GM12878 (cell line): ENCODE data around the gene LRBA. TPM values are rescaled to one million over a fixed set of nuclear protein-coding genes. Genes with fewer than 3 reads are reported as not detected.

Experiments used
- ATAC-seq: fragments of 200-7000 bp; cut with Tn5 transposase; 3 replicates; pipeline ENCODE4 v1.9.1; 2020; ENCODE audit warnings: mild to moderate bottlenecking, moderate library complexity
- BruUV-seq: library from RNA; stranded (reverse); fragments of 400-500 nt; replicated peaks from 2 replicates; lab custom pipeline; 2021; lab: Mats Ljungman, UMichigan
- CTCF ChIA-PET: fragments of 300-600 bp; sonication (Branson Sonifier 250); formaldehyde crosslinking; extraction: SDS; loops from one replicate; lab custom pipeline; 2021; ENCODE audit warnings: inconsistent platforms; lab: Yijun Ruan, JAX
- POLR2A ChIA-PET: fragments of 350-600 bp; formaldehyde crosslinking; extraction: SDS; loops from one replicate; lab custom pipeline; 2021; ENCODE audit warnings: inconsistent platforms; lab: Charles Lee
- RAD21 ChIA-PET: fragments of 300-600 bp; sonication (Branson Sonifier 250); formaldehyde crosslinking; loops from one replicate; lab custom pipeline; 2023; ENCODE audit warnings: antibody characterized with exemption; ENCODE audit not compliant: unreplicated experiment; lab: Charles Lee
- SMC1A ChIA-PET: fragments of 300-600 bp; sonication (Branson Sonifier 250); formaldehyde crosslinking; loops from one replicate; lab custom pipeline; 2023; ENCODE audit not compliant: unreplicated experiment, uncharacterized antibody; lab: Charles Lee
- DNase-seq: peaks from one replicate; pipeline ENCODE4 v3.0.0-alpha.2; 2011; ENCODE audit warnings: low read depth, low spot score
- FAIRE-seq: peaks from 3 replicates; lab custom pipeline; 2011; peaks lifted over from hg19 to GRCh38; lab: Jason Lieb, UNC
- H2AFZ ChIP-seq: 2 replicates; pipeline ENCODE4 v1.6.0; 2011; ENCODE audit warnings: low read depth, low read length, control low read depth; ENCODE audit not compliant: control insufficient read depth
- H3K27ac ChIP-seq: 2 replicates; pipeline ENCODE4 v1.5.1; 2011; ENCODE audit warnings: control low read depth; ENCODE audit not compliant: control insufficient read depth, insufficient read depth
- H3K27me3 ChIP-seq, 2 experiments: replicated peaks in 1 of 2; 2 replicates each; pipeline versions ENCODE4 v1.6.0 to v1.6.1; 2011; ENCODE audit warnings: low read length in 1 of 2; ENCODE audit not compliant: control insufficient read depth in 2 of 2, insufficient read depth in 2 of 2
- H3K36me3 ChIP-seq, 2 experiments: 2 replicates each; pipeline ENCODE4 v1.5.1; 2011; ENCODE audit warnings: low read length in 1 of 2; ENCODE audit not compliant: control insufficient read depth in 2 of 2, insufficient read depth in 2 of 2
- H3K4me1 ChIP-seq: 2 replicates; pipeline ENCODE4 v1.6.1; 2011; ENCODE audit warnings: mild to moderate bottlenecking, low read length, moderate library complexity, mixed read lengths; ENCODE audit not compliant: control insufficient read depth, insufficient read depth
- H3K4me2 ChIP-seq: 2 replicates; pipeline ENCODE4 v1.6.0; 2011; ENCODE audit warnings: control low read depth; ENCODE audit not compliant: control insufficient read depth, insufficient read depth
- H3K4me3 ChIP-seq: fragments of 200-600 bp; sonication (generic); 2 replicates; pipeline ENCODE4 v1.5.1; 2016
- H3K79me2 ChIP-seq: 2 replicates; pipeline ENCODE4 v1.6.0; 2011; ENCODE audit warnings: low read length; ENCODE audit not compliant: control insufficient read depth, insufficient read depth
- H3K9ac ChIP-seq: 2 replicates; pipeline ENCODE4 v1.8.0; 2011; ENCODE audit warnings: low read length, control low read depth, mixed read lengths; ENCODE audit not compliant: control insufficient read depth, insufficient read depth
- H3K9me3 ChIP-seq: replicated peaks from 3 replicates; pipeline ENCODE4 v1.5.1; 2011; ENCODE audit warnings: mild to moderate bottlenecking, low read length; ENCODE audit not compliant: control insufficient read depth, insufficient read depth
- H4K20me1 ChIP-seq: 2 replicates; pipeline ENCODE4 v1.6.0; 2011; ENCODE audit not compliant: control insufficient read depth, insufficient read depth
- E2F4 ChIP-seq: IDR thresholded peaks from 2 replicates; pipeline ENCODE4 v1.6.1; 2012; ENCODE audit warnings: low read depth, low read length, improper control_type of control experiment
- EZH2 ChIP-seq: IDR thresholded peaks from 2 replicates; pipeline ENCODE4 v1.6.1; 2012; ENCODE audit warnings: low read depth, mild to moderate bottlenecking, control low read depth, inconsistent platforms, low read length, borderline replicate concordance; ENCODE audit not compliant: control insufficient read depth
- JUND ChIP-seq: IDR thresholded peaks from 2 replicates; pipeline ENCODE4 v1.6.1; 2012; ENCODE audit warnings: low read depth, mild to moderate bottlenecking, low read length, improper control_type of control experiment, moderate library complexity
- MYB ChIP-seq: fragments of 150-350 bp; IDR thresholded peaks from 2 replicates; pipeline ENCODE4 v1.6.1; 2014; ENCODE audit warnings: mild to moderate bottlenecking, low read depth, low read length, borderline replicate concordance
- RELB ChIP-seq: fragments of 450-650 bp; IDR thresholded peaks from 2 replicates; pipeline ENCODE4 v1.6.1; 2017; ENCODE audit warnings: low read depth, mild to moderate bottlenecking, moderate library complexity
- REST ChIP-seq: IDR thresholded peaks from 2 replicates; pipeline ENCODE4 v1.6.1; 2012; ENCODE audit warnings: mild to moderate bottlenecking, low read depth, low read length
- SIN3A ChIP-seq: IDR thresholded peaks from 2 replicates; pipeline ENCODE4 v1.6.1; 2012; ENCODE audit warnings: low read depth, low read length, improper control_type of control experiment
- in situ Hi-C: fragments of 300-500 bp; cut with MboI; formaldehyde crosslinking; loops from 9 replicates; pipeline ENCODE4 v1.14.3; 2018; ENCODE audit warnings: mixed read lengths
- intact Hi-C: fragments of 100-400 bp; cut with micrococcal nuclease; formaldehyde crosslinking; loops from one replicate; pipeline ENCODE4 v1.14.2; 2022; ENCODE audit not compliant: unreplicated experiment
- polyA plus RNA-seq, 11 experiments: library from polyadenylated mRNA; depleted of rRNA in 4 of 11; unstranded in 6 of 11; stranded (reverse) in 5 of 11; fragments of >200 nt; fragmentation: Nextera tagmentation in 4 of 11; fragmentation: Illumina TruSeq in 1 of 11; extraction: Ambion mirVana in 4 of 11; extraction: Trizol in 1 of 11; gene quantifications; 1 replicate in 1 of 11; 2 replicates in 10 of 11; pipeline versions ENCODE4 v1.2.1 to v1.2.3, GENCODE V29; 2011 to 2016; ENCODE audit warnings: inconsistent platforms in 2 of 11, missing spikeins in 2 of 11, low read depth in 1 of 11
- total RNA-seq, 4 experiments: library from RNA; depleted of rRNA in 3 of 4; stranded (reverse); fragments of >200 nt in 3 of 4; fragmentation: Illumina TruSeq in 1 of 4; extraction: Trizol in 1 of 4; gene quantifications; 2 replicates each; pipeline versions ENCODE4 v1.2.1 to v1.2.3, GENCODE V29; 2013 to 2021

LRBA gene
- total and polyA plus RNA-seq, 10 of the 15 experiments (the other 5 are each of a cell fraction or from before 2014, with no cell fraction given): 20.3 to 93.4 (median 55.0) TPM

- Histone ChIP-seq H3K4me2 (no peak overlapping the region), H3K4me1 (no peaks in the 10 kb centered on the region), H3K27me3 (no peaks in the 10 kb centered on the region), H3K4me3 (no peak overlapping the region), H3K36me3 (no peaks in the 10 kb centered on the region), H3K79me2 (no peaks in the 10 kb centered on the region), H3K9ac (no peak overlapping the region), H4K20me1 (no peaks in the 10 kb centered on the region), H3K9me3 (no peaks in the 10 kb centered on the region), H2AFZ (no peak overlapping the region), H3K27ac (no peak overlapping the region)
- SMC1A ChIA-PET: interaction anchor here (1.1 to 1.5 kb wide), 2 partner anchors 11 to 24 kb away, joined by 5 to 6 read pairs; no protein-coding TSS in a partner anchor
- in situ Hi-C loops: no loop called here
- no TSS peak for BruUV-seq
- DNase-seq (no peak), ATAC-seq (no peak), FAIRE-seq (no peak)
- CTCF ChIA-PET: interaction anchor here (0.6 to 1.1 kb wide), 4 partner anchors 14 to 538 kb away, joined by 3 to 4 read pairs (median 3); no protein-coding TSS in a partner anchor
- TF ChIP-seq RELB (no peak), JUND (no peak), SIN3A (no peak), EZH2 (no peak), REST (no peak), E2F4 (no peak), MYB (no peak)
- POLR2A ChIA-PET: interaction anchor here (1.9 kb wide), 1 partner anchor 24 kb away, joined by 4 read pairs; no protein-coding TSS in a partner anchor
- intact Hi-C loops: no loop called here
- RAD21 ChIA-PET: no interaction called here
These were observed 685.7 kb downstream of the LRBA start for GRCh38 chr4:150329373-150329772.
